Measurements from ENCODE around the gene RAB9A. TPM values are rescaled to one million over a fixed set of nuclear protein-coding genes. Genes with fewer than 3 reads are reported as not detected.

Gene RAB9A
- total and polyA plus RNA-seq, 9 of the 15 experiments (the other 6 are each of a cell fraction or from before 2014, with no cell fraction given): 13.5 to 20.8 (median 17.7) TPM

GRCh38 chrX:13734278-13735172 lies 45.6 kb downstream of the RAB9A start, which contains the start of the genes OFD1 and TRAPPC2 (continued):
- TF ChIP-seq NCOA1 (IDR thresholded peaks at IDR 0.05; ENCODE audit: low read depth) (no peak), PYGO2 (tag; IDR thresholded peaks at IDR 0.05) (no peak), ZNF778 (CRISPR knock-in tag; IDR thresholded peaks at IDR 0.05) (no peak), ZNF707 (CRISPR knock-in tag; conservative IDR thresholded peaks at IDR 0.05) (no peak), ZNF398 (CRISPR knock-in tag; IDR thresholded peaks at IDR 0.05) (no peak), RBM15 (IDR thresholded peaks at IDR 0.05; ENCODE audit: insufficient read depth, low read length) (no peak), NCOA4 (IDR thresholded peaks at IDR 0.05; ENCODE audit: partially characterized antibody) (no peak), NFIC (IDR thresholded peaks at IDR 0.05) (no peak; the same call in 1 of the 2 replicates), MAZ (CRISPR knock-in tag; conservative IDR thresholded peaks at IDR 0.05 in 1 of 2, IDR thresholded peaks at IDR 0.05 in 1 of 2) (0 out of 4 replicates have a peak, but pooled peaks of 1 of the 2 experiments have one; percentile 22), HDAC6 (IDR thresholded peaks at IDR 0.05; ENCODE audit: low read depth, low read length) (no peak), ZKSCAN1 (IDR thresholded peaks at IDR 0.05; ENCODE audit: low read depth, low read length) (no peak), THRA (IDR thresholded peaks at IDR 0.05) (no peak), TAF7 (tag; IDR thresholded peaks at IDR 0.05) (no peak), PTBP1 (IDR thresholded peaks at IDR 0.05; ENCODE audit: low read depth, low read length) (no peak), ZFP1 (CRISPR knock-in tag; IDR thresholded peaks at IDR 0.05) (no peak), HOXB6 (CRISPR knock-in tag; IDR thresholded peaks at IDR 0.05; ENCODE audit: borderline replicate concordance) (no peak), HDAC8 (tag; IDR thresholded peaks at IDR 0.05) (no peak), TEAD4 (IDR thresholded peaks at IDR 0.05; ENCODE audit: low read length) (no peak), TEAD4 (CRISPR knock-in tag; IDR thresholded peaks at IDR 0.05; ENCODE audit: borderline replicate concordance) (no peak), KLF16 (IDR thresholded peaks at IDR 0.05) (no peak), CREB1 (IDR thresholded peaks at IDR 0.05) (no peak; the same call in none of the 2 replicates), CREB1 (CRISPR knock-in tag; IDR thresholded peaks at IDR 0.05) (no peak), GMEB1 (CRISPR knock-in tag; IDR thresholded peaks at IDR 0.05) (no peak)
